NCI-H2196 (cell line): ENCODE data around the gene TOMM20.
"Not testable (repeated sequence)": the region's sequence is repeated elsewhere in the genome, so short reads cannot be mapped to it uniquely, and the experiment has no call there.

Experiments used
- DNase-seq: peaks from one replicate; lab custom pipeline; 2025; ENCODE audit not compliant: unreplicated experiment; lab: John Stamatoyannopoulos, UW

The TOMM20 gene

DNA sequence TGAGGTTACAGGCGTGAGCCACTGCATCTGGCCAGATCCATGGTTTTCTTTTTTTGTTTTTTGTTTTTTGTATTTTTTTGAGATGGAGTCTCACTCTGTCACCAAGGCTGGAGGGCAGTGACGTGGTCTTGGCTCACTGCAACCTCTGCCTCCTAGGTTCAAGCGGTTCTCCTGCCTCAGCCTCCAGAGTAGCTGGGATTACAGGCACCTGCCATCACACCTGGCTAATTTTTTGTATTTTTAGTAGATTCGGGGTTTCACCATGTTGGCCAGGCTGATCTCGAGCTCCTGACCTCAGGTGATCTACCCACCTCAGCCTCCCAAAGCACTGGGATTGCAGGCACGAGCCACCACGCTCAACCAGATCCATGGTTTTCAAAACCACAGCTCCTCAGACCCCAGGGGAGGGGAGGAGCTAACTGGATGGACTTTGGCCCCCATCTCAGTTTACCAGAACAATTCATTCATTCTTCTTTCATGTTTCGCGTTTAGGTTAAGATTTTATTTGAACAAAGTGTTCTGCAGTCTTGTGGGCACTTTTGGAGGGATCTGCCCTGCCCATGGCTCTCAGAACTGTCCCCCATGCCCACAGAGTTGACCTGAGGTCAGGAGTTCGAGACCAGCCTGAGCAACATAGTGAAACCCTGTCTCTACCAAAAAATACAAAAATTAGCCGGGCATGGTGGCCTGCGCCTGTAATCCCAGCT lies 43.1 kb downstream of the TOMM20 start:
- not testable (repeated sequence) for DNase-seq

DNA sequence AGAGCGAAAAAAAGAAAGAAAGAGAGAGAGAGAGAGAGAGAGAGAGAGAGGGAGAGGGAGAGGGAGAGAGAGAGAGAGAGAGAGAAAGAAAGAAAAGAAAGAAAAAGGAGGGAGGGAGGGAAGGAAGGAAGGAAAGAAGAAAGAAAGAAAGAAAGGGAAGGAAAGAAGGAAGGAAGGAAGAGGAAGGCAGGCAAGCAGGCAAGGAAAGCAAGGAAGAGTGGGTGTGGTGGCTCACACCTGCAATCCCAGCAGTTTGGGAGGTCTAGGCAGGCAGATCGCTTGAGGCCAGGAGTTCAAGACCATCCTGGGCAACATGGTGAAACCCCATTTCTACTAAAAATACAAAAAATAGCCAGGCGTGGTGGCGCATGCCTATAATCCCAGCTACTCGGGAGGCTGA lies 47.8 kb downstream of the TOMM20 start:
- DNase-seq = not testable (repeated sequence)

DNA sequence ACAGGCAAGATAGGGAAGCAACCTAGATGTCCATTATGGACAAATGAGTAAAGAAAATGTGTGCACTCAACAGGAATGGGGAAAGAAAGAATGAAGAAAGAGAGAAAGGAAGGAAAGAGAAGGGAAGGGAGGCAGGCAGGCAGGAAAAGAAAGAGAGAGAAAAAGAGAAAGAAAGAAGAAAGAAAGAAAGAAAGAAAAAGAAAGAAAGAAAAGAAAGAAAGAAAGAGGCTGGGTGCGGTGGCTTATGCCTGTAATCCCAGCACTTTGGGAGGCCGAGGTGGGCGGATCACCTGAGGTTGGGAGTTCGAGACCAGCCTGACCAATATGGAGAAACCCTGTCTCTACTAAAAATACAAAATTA lies 48.4 kb downstream of the TOMM20 start:
- not testable (repeated sequence) for DNase-seq

DNA sequence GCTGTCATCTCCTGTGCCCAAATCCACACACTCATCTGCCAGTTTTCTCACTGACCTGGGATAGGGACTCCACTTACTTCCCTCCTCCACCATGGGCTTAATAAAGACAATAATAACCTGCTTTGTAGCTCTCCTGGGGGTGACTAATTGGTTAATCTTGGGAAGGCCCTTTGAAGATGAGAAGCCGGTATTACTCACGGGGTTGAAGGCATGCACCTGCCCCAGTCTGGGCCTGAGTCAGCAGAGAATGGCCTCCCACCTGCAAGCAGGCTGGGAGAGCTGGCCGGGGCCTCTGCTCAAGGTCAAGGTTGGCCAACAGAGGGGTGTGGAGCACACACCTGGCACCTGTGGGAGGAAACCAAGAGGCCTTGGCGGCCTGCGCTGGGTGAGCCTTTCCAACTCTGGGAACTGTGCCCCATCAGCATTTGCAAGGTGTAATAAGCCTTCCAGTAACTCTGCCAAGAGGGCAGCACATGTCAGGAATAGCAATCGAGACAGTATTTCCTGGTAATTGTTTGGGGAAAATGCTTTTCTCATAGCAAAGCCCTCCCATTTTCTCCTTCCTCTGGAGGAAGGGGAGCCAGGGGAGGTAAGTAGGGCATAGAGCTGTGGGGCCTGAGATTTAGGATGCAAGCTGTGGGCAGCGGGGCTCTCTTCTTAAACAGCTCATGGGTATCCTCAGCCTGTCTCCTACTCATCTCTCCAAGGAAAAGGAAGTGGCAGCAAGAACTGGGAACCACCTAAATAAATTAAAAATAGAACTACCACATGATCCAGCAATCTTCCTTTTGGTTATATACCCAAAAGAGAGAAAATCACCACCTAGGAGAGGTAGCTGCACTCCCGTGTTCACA lies 49.0 kb downstream of the TOMM20 start:
- DNase-seq = peak; percentile 66

DNA sequence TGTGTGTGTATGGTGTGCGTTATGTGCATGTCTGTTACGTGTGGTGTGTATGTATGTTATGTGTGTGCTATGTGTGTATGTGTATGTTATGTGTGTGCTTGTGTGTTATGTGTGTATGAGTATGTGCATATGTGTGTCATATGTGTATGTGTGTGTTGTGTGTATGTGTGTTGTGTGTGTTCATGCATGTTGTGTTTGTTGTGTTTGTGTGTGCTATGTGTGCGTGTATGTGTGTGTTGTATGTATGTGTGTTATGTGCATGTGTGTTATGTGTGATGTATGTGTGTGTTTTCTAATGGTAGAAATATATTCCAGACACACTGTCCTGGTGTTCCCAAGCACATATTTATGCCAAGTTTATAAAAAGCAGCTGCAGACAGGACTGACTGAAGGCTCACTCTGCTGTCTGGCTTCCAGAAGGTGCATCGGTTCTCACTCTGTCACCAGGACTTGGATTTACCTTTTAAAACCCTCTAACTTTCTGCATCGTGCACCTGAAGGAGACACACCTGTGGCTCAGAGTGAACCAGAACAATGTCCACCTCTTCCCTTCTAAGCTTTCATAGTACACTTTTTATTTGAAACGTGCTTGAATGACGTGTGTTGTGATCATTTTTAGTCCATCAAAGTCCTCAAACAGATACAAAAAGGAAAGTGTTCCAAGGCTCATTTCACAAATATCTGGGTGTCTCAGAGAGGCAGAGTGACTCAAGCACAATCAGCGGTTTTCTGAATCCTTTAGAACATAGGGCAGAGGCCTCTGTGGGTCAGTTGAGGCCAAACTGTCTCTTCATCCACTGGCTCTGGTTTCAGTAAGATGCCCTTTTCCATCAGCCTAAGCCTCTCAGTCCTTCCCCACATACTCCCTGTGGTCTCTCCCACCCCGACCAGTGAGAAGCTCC lies 49.9 kb downstream of the TOMM20 start:
- no peak for DNase-seq

DNA sequence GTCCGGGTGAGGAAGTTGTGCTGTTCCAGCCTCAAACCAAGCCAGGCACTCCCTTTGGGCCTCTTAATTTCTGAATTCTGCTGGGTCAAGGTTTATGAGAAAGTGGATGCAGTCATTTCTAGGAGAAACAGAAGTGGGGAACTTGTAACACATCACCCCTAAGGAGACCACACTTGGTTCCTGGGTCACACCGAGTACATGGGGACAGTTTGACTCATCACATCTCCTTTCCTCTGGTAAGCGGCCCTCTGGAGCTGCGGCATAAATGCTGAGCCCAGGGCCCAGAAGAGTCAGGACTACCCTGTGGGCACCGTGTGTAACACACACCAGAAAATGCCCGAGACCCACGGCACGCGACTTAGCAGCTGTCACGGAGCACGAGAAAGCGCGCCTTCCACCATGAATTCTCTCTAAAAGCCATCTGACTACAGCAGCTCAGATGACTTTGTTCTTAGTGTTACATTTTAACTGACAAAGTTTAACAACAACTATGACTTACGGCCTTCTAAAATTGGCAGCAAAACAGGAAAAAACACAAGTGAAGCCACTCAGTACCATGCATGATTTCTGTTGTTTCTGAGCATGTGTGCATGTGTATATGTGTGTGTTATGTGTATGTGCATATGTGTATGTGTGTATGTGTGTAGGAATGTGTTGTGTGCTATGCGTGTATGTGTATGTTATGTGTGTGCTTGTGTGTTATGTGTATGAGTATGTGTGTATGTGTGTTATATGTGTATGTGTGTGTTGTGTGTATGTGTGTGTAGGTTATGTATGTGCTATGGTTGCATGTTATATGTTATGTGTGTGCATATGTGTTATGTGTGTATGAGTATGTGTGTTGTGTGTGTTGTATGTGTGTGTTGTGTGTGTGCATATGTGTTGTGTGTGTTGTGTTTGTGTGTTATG lies 50.8 kb downstream of the TOMM20 start:
- no peak for DNase-seq

DNA sequence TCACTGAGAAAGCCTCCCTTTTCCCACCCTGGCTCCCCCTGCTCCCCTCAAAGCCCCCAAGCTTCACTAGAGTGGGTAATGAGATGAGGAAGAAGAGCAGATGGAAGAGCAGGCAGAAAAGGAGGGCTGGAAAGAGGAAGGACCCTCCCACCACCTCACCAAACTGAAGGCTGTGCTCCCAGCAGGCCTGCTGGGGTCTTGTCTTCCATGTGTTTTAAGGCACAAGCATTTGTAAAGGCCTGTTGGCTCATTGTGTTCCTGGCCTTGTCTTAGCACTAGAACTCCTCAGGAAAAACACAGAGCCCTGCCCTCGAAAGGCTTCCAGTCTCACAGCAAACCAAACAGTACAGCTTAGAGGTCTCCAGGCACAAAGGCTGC lies 51.5 kb downstream of the TOMM20 start:
- no peak for DNase-seq

DNA sequence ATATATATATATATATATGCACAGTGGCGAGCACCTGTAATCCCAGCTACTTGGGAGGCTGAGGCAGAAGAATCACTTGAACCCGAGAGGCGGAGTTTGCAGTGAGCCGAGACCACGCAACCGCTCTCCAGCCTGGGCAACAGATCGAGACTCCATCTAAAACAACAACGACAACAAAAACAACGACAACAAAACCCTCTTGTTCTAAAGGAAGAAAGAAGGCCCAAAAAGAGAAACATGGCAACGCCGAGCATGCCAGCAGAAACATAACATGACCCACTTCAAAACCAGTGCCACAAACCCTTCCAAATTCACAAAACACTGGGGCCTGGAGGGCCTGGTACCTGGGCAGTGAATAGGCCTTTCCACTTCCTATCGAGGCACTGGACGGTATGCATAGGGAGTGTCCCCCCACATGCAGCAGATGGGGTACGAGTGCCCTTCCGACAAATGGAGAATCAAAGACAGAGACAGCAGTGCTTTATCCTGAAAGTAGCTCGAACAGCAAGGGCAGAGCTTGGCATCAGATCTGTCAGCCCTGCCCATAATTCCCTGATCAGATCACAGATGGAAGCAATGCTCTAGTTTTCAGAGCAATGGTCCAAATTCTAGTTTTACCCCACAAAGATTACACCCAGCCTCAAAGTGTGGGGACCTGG lies 52.0 kb downstream of the TOMM20 start:
- DNase-seq = no peak

DNA sequence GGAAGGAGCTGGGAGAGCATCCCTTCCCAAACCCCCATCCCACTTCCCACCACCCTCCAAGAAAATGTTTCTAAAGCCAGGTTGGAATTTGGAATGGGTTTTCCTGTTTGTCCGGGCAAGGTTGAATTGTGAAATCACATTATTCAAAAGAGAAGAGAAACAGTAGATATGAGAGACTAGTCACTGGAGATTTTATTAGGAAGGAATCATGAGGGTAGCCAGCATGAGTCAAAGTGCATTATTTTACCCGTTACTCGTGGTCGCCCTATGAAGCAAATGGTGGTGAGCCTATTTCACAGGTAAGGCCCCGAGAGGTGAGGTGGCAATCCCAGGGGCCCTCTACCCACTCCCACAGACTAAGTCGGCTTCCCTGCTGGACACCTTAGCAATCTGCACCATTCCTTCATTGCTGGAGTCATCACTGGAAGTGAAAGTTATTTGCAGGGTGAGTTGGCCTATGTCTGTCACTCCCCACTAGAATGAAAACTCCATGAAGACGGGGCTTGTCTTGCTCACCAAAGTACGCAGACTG lies 52.8 kb downstream of the TOMM20 start:
- DNase-seq = no peak

DNA sequence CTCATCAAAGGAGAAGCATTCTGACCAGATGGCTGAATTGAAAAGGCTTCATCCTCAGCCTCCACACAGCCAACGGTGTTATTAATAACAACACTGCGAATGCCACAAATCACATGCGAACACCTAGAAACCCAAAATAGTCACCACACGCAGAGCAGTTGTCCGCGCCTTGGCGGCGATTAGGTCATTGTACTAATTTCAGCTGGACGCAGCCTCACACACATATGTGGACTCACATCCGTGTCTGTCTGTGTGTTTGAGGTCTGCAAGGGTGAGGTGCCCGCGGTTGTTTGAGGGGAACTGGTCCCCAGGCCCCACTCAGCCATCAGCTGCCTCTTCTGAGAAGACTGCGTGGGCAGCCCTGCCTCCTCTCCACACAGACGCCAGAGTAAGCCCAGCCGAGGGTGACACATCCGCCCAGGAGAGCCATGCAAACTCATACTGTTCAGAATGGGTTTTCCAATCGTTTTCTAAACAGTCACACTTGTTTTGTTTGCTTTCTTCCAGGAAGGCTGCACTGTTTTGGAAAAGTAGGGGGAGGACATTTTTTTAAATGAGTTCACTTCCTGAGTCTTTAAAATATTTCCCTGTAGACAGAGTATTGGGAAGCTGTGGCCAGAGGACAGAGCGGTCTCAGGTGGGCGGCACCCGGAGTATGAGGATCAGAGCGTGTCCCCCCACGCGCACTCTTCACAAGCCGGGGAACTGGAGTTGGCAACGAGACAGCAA lies 53.4 kb downstream of the TOMM20 start:
- no peak for DNase-seq

DNA sequence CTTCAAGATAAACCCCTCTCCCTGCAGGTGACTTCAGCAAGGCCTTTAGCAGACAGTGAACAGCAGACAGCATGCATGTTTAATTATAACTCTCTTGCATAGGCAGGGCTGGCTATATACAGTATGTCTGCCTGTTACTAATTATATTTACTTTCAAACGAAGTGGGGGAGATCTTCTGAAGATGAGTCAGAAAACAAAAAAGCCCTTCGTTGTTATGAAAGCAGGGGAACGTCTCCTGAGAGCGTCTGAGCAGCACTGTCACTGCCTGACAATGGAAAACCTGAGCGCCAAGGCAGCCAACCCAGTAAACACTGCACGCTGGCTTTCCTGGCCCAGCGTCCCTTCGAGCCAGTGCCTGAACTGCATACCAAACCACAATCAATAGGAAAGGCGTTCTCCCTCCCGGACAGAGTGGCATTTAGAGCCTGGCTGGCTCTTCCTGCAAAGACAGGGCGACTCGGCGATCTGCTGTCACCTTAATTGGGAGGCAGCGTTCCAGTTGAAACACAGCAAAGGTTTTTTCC lies 54.1 kb downstream of the TOMM20 start:
- DNase-seq = no peak

DNA sequence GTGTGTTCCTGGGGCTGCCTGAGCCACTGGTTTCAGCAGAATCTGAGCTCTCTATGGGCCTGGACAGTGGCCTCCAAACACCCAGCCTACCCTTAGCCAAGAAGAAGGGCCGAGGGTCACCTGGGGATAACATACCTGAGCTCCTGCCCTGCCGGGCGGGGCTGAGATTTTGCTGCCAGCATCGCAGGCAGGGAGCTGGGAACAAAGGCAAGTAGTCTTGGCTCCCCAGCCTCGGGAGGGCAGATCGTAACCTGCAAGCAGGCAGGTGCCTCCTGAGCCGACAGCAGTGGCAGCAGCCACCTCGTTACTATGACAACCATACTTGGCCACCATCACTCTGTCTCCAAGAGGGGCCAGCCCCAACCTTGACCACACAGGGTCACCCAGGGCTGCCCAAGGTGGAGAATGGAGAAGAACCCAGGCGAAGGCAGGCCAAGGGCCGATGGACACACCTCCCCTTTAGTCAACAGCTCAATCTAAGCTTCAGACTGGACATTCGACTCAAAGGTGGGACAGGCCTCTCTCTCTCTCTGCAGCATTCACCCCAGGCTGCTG lies 54.6 kb downstream of the TOMM20 start:
- DNase-seq = peak; percentile 46

DNA sequence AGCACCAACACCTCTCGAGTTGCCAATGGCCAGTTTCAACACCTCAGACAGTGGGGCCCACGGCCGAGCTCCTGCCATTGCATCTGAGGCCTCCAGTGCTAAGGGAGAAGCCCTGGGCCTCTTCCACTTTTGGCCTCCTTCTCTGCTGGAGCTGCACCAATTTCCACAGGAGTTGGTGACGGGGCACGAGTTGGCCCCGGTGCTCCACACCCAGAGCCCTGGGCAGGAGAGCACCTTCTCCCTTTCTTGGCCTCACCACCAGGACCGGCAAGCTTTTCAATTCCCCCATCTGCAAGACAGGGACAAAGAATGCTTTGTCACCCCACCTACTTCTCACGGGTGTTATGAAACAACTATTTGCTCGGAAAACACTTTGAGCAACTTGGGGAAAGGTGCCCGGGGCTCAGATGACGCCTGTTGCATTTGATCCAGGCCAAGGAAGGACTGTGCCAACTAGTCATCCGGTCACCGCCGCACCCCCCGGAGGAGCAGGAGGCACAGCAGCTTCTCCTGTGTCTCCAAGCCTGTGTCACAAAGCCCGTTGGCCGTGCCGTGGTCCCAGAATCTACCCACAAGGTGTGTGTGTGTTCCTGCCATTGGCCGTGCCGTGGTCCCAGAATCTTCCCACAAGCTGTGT lies 55.2 kb downstream of the TOMM20 start:
- peak; percentile 46 for DNase-seq

DNA sequence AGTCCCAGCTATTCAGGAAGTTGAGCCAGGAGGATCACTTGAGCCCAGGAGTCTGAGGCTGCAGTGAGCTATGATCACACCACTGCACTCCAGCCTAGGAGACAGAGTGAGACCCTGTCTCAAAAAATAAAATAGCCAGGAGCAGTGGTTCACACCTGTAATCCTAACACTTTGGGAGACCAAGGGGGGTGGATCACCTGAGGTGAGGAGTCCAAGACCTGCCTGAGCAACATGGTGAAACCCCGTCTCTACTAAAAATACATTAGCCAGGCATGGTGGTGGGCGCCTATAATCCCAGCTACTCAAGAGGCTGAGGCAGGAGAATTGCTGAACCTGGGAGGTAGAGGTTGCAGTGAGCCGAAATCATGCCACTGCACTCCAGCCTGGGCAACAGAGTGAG lies 56.1 kb downstream of the TOMM20 start:
- not testable (repeated sequence) for DNase-seq

DNA sequence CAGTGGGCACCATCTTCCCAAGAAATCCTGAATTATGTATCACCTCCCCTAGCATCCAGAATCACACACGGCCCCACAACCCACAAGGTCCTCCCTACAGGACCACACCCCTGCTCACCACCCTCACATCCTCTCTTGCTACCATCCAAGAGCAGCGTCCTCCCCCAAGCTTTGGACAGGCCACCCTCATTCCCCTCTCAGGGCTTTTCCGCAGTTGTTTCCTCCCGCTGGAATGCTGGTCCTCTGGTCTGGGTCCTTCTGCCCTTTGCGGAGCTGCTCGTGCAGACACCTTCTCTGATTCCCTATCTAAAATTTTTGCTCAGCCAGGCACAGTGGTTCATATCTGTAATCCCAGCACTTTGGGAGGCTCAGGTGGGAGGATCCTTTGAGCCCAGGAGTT lies 56.5 kb downstream of the TOMM20 start:
- DNase-seq = no peak

DNA sequence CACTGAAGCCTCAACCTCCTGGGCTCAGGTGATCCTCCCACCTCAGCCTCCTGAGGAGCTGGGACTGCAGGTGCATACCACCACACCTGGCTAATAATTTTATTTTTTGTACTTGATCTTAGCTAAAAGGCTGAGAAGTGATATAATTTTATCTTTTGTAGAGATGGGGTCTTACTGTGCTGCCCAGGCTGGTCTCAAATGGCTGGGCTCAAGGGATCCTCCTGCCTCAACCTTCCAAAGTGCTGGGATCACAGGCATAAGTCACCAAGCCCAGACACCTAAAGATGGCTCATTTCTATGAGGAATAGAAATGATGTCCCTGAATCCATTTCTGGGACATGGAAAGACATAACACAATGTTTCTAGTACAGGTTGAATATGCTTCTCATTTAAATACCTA lies 57.8 kb downstream of the TOMM20 start:
- DNase-seq = no peak

DNA sequence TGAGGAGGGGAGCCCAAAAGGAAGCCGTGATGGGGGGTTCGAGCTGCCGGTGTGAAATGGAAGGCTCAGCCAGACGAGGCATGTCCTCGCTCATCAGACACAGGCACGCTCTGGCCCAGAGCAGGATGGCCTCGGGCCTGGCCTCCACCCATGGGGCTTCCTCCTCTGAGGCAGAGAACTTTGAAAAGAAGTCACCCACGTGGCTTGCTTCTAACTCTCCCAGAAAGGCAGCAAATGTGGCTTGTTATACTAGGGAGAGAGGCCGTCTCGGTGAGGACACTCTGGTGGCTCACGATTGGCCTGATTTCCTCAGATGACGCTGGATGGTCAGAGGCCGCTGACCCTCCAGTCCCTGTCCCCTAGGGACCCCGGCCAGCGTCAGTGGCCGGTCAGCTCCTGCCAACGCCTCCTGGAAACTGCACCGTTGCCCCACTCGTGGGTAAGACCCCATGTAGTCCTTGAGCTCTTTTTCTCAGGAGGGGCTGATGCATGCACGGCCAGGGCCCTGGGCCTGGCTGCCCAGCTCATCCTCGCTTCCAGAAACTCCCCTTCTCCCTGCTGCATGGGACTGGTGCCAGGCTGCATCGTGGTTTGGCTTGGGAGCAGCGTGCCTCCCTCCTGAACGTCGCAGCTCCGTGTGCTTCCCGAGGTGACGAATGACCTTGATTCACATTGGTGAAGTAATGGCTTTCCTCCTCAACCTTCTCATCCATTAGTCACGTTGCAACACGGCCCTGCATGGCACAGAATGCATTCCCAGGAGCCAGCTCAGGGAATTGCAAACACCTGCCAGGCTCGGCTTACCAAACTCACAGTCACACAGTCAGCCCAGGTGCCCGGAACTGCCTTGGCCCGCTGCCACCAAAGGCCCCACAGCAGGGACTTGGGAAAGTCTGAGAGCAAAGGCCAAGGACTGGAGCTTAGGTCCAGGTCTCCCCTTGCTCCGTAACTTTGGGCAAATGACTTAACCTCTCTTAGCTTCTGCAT lies 58.8 kb downstream of the TOMM20 start:
- DNase-seq = peak; percentile 72
